GM12801 (cell line): Measurements from ENCODE around the gene SLC4A5.

Source experiments
- TF ChIP-seq, protein P1 (sequence below): IDR thresholded peaks from one replicate; pipeline ENCODE4 v1.5.1; 2011; ENCODE audit warnings: control low read depth; ENCODE audit not compliant: insufficient read length; ENCODE audit errors: extremely low read depth

Gene SLC4A5

DNA sequence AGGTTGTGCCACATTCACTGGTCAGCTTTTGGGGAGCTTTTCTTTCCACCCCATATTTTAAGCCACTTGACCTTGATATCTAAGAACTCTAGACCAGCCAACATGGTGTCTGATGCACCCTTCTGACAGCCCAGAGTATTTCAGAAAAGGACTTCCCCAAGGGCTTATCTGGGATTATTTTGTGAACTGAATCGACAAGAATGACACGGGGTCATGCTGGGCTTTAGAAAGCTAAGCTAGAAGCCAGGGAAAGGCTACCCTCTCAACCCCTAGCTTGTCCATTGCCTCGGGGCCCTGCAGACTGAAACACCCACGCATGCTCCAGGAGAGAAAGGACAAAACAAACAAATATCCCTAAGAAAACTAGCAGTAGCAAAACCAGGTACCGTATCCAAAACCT is 16.0 kb downstream of the SLC4A5 start:
- TF ChIP-seq, protein P1, sequence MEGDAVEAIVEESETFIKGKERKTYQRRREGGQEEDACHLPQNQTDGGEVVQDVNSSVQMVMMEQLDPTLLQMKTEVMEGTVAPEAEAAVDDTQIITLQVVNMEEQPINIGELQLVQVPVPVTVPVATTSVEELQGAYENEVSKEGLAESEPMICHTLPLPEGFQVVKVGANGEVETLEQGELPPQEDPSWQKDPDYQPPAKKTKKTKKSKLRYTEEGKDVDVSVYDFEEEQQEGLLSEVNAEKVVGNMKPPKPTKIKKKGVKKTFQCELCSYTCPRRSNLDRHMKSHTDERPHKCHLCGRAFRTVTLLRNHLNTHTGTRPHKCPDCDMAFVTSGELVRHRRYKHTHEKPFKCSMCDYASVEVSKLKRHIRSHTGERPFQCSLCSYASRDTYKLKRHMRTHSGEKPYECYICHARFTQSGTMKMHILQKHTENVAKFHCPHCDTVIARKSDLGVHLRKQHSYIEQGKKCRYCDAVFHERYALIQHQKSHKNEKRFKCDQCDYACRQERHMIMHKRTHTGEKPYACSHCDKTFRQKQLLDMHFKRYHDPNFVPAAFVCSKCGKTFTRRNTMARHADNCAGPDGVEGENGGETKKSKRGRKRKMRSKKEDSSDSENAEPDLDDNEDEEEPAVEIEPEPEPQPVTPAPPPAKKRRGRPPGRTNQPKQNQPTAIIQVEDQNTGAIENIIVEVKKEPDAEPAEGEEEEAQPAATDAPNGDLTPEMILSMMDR = no peak

DNA sequence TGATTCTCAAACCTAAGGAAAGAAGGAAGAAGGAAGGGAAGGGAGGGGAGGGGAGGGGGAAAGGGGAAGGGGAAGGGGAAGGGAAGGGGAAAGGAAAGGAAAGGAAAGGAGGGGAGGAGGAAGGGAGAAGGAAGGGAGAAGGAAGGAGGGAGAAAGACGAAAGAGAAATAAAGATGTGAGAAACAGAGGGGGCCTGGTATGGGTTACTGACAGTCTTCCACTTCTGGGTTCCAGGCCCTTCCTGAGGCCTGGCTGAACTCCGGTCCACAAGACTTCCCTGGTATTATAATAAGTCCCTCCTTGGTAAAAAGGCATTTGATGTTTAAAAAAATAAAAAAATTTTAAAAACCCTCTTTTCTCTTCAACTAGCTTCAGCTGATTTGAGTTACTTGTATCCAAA is 17.4 kb downstream of the SLC4A5 start:
- TF ChIP-seq, protein P1 = no peak

DNA sequence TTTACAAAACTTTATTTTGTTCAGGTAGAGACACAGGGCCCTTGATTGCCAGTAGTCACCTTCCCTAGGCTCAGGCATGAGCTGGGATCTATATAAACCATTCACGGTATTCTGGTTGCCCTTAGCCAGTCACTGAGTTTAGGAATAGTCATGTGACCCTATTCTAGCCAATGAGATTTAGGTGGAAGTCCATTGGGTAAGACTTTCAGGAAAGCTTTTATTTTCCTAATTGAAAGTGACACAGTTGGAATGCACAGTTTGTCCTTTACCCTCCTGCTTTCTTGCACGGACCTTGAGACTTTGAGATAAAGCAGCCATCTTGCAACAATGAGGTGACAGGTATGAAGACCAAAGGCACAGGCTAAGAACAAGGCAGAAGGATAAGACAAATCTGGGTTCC is 21.5 kb downstream of the SLC4A5 start:
- TF ChIP-seq, protein P1 = no peak

DNA sequence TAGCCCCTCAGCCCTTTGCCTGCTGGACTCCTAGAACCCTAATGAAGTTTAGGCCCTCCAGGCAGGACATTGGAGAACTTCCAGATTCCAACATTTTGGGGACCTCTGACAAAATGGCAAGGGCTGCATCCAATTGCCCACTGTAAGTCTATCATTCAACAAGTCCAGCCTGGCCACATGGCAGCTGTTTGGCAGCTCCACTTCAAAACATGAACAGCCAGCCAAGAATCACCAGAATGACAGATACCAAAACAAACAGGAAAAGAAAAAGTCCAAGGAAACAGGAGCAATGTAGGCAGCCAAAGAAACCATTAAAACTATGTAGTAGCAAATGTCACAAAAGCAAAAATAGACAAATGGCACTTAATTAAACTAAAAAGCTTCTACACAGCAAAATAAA is 25.5 kb downstream of the SLC4A5 start:
- TF ChIP-seq, protein P1 = no peak

DNA sequence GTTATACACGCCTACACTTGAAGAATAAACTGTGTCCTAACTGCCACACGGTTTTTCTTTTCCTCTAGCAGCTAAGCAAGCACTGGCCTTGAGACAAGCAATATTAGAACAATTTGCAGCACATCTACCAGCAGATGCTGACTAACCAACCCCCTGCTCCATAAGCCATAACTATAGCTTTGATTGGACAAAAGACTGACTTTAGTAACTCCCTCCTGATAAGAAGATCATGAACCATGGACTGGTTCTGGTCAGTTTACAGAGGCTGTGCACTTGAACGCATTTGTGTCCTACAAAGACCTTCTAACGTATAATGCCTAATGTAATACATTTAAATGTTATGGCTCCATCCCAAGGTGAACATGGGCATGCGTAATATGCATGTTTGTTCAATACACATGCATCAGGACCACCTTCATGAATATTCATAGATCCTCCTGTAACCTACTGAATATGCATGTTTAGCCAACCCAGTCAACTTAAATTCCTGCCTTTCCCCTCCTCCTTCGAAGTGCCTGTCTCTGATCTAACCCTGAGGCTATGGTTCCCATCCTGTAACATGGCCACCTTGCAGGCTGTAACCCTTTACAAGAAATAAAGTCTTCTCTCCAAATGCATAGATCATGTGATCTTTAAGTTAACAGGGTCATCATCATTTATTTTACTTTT is 26.5 kb downstream of the SLC4A5 start:
- TF ChIP-seq, protein P1 = no peak

DNA sequence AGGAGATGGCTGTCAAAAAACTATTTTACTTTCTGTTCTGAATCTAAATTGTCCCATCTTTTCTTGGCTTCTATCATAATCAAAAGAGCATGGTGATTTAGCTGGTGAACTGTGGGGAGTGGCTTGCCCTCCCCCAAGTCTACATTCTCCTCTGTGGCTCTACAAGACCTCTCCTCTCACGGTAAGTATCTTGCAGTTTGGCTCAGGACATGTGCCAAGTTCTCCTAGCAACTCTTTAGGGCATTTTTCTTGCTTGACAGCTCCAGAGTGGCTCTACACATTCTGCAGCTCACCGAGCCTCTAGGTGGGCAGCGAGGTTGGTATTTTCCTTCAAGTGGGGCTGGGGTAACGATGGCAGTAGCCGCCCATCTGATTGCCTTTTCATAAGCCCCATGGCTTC is 29.1 kb downstream of the SLC4A5 start:
- TF ChIP-seq, protein P1 = no peak

DNA sequence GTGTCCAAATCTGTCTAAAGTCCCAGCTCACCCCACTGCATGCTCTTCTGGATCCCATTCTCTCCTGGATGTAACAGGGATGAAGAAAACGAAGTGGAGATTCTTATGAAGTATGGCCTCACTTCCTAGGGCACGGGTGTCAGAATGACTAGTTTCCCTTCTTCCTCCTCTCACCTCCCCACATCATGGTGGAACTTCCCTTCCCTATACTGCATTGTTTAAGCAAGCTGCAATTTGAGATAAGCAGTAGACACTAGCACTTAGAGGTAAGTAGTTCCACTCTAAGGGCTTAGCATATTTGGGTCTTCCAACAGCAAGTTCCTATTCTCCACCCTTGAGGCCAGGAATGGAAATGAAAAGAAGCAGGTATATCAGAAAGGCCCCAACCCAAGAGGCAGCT is 29.7 kb downstream of the SLC4A5 start:
- TF ChIP-seq, protein P1 = no peak
